ENCODE data around the gene GCLC.

DNA sequence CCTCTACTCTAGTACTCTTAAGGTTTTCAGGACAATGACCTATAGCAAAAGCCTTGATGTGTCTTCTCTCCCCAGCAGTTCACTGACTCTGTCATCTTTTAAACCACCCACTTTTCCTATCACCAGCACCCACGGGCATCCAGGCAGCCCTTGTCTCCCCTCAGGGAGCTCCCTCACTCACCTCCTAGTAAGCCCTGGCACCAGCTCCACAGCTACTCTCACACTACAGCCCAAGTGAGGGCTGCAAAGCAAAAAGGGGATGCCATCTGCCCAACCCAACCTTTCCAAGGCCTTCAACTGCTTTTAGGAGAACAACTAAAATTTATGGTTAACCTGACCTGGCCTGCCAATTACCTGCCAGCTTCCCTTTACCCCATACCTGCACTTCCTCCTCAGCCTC is 26.0 kb downstream of the GCLC start:
- TF ChIP-seq FOXM1 (IDR thresholded peaks at IDR 0.05; ENCODE audit: borderline replicate concordance) (no peak), ZNF384 (IDR thresholded peaks at IDR 0.05) (no peak), SP1 (IDR thresholded peaks at IDR 0.05) (no peak), LEF1 (IDR thresholded peaks at IDR 0.05; ENCODE audit: borderline replicate concordance) (no peak), TARDBP (IDR thresholded peaks at IDR 0.05) (no peak)
- TF ChIP-seq, protein P1, sequence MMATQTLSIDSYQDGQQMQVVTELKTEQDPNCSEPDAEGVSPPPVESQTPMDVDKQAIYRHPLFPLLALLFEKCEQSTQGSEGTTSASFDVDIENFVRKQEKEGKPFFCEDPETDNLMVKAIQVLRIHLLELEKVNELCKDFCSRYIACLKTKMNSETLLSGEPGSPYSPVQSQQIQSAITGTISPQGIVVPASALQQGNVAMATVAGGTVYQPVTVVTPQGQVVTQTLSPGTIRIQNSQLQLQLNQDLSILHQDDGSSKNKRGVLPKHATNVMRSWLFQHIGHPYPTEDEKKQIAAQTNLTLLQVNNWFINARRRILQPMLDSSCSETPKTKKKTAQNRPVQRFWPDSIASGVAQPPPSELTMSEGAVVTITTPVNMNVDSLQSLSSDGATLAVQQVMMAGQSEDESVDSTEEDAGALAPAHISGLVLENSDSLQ (IDR thresholded peaks at IDR 0.05) = no peak
